ENCODE results near the gene CPSF4L.

CPSF4L gene

GRCh38 chr17:73305845-73306836 lies 44.5 kb upstream of the CPSF4L start:
- Histone ChIP-seq H3K27me3 (no peaks in the 10 kb centered on the region), H3K36me3 (peaks cover 4% of the 10 kb centered on the region; the same call in 1 of the 2 replicates), H3K9me3 (no peaks in the 10 kb centered on the region), H3K4me1 (peaks cover 37% of the 10 kb centered on the region), H3K4me3 (ENCODE audit: low read depth, low read length) (peak overlapping the region; percentile 46)
- TF ChIP-seq CTCF (IDR thresholded peaks at IDR 0.05; ENCODE audit: low read depth, low read length) = no peak
- no peak for DNase-seq

GRCh38 chr17:73304971-73305812 lies 43.5 kb upstream of the CPSF4L start:
- no peaks in the 10 kb centered on the region for H3K9me3 ChIP-seq
- DNase-seq = peak; percentile 75
- peak; percentile 54 for TF ChIP-seq CTCF (IDR thresholded peaks at IDR 0.05; ENCODE audit: low read depth, low read length)
- H3K4me1 ChIP-seq = peaks cover 37% of the 10 kb centered on the region
- H3K36me3 ChIP-seq = peaks cover 4% of the 10 kb centered on the region; the same call in 1 of the 2 replicates
- peak overlapping the region; percentile 46 for H3K4me3 ChIP-seq (ENCODE audit: low read depth, low read length)
- no peaks in the 10 kb centered on the region for H3K27me3 ChIP-seq

GRCh38 chr17:73304438-73304837 lies 42.8 kb upstream of the CPSF4L start:
- no peak for TF ChIP-seq CTCF (IDR thresholded peaks at IDR 0.05; ENCODE audit: low read depth, low read length)
- Histone ChIP-seq H3K9me3 (no peaks in the 10 kb centered on the region), H3K36me3 (peaks cover 4% of the 10 kb centered on the region; the same call in 1 of the 2 replicates), H3K4me1 (peaks cover 34% of the 10 kb centered on the region), H3K27me3 (no peaks in the 10 kb centered on the region), H3K4me3 (ENCODE audit: low read depth, low read length) (peak overlapping the region; percentile 46)
- no peak for DNase-seq

GRCh38 chr17:73302189-73302588 lies 40.5 kb upstream of the CPSF4L start:
- peaks cover 4% of the 10 kb centered on the region; the same call in 1 of the 2 replicates for H3K36me3 ChIP-seq
- no peaks in the 10 kb centered on the region for H3K27me3 ChIP-seq
- no peaks in the 10 kb centered on the region for H3K9me3 ChIP-seq
- H3K4me1 ChIP-seq = peaks cover 27% of the 10 kb centered on the region
- no peak for TF ChIP-seq CTCF (IDR thresholded peaks at IDR 0.05; ENCODE audit: low read depth, low read length)
- no peak for DNase-seq
- no peak overlapping the region for H3K4me3 ChIP-seq (ENCODE audit: low read depth, low read length)

- Histone ChIP-seq H3K4me1 (peaks cover 23% of the 10 kb centered on the region), H3K4me3 (ENCODE audit: low read depth, low read length) (no peak overlapping the region)
- TF ChIP-seq CTCF (IDR thresholded peaks at IDR 0.05; ENCODE audit: low read depth, low read length) = no peak
These were observed 39.7 kb upstream of the CPSF4L start for GRCh38 chr17:73301369-73301768.

More at GRCh38 chr17:73301369-73301768, 39.7 kb upstream of the CPSF4L start:
- DNase-seq = no peak
- H3K9me3 ChIP-seq = no peaks in the 10 kb centered on the region
- H3K36me3 ChIP-seq = peaks cover 4% of the 10 kb centered on the region; the same call in 1 of the 2 replicates
- no peaks in the 10 kb centered on the region for H3K27me3 ChIP-seq
